ENCODE data around the gene UROD.

- no peak for TF ChIP-seq CTCF (IDR thresholded peaks at IDR 0.05)
- TF ChIP-seq POLR2A (IDR thresholded peaks at IDR 0.05), result no peak
Observed at GRCh38 chr1:44994309-44994898, 17.6 kb upstream of the UROD start.
